Measurements from ENCODE around the gene MRPL17. TPM values are rescaled to one million over a fixed set of nuclear protein-coding genes. Genes with fewer than 3 reads are reported as not detected.
"Not testable (repeated sequence)": the region's sequence is repeated elsewhere in the genome, so short reads cannot be mapped to it uniquely, and the experiment has no call there.

Gene MRPL17
- total and polyA plus RNA-seq, 2 experiments from 2014 or later = 34.5 to 62.7 TPM

- DNase-seq (ENCODE audit: low spot score) = no peak
- H4K20me1 ChIP-seq (ENCODE audit: insufficient read depth, poor library complexity, severe bottlenecking) = no peaks in the 10 kb centered on the region
- peaks cover 9% of the 10 kb centered on the region for H3K4me1 ChIP-seq (ENCODE audit: insufficient read depth)
- H3K27ac ChIP-seq = no peak overlapping the region
- H3K27me3 ChIP-seq = no peaks in the 10 kb centered on the region
- TF ChIP-seq EZH2phosphoT487 (IDR thresholded peaks at IDR 0.05; ENCODE audit: low read depth, severe bottlenecking, unreplicated experiment) (no peak), EZH2 (IDR thresholded peaks at IDR 0.05; ENCODE audit: borderline replicate concordance) (no peak), CTCF (IDR thresholded peaks at IDR 0.05; ENCODE audit: poor library complexity) (no peak)
- peaks cover 17% of the 10 kb centered on the region for H3K79me2 ChIP-seq
- H3K4me3 ChIP-seq = no peak overlapping the region
- no peak overlapping the region for H3K4me2 ChIP-seq
- no peaks in the 10 kb centered on the region for H3K36me3 ChIP-seq (replicated peaks; ENCODE audit: insufficient read depth, low read depth)
- no peaks in the 10 kb centered on the region for H3K9me3 ChIP-seq (ENCODE audit: low read depth)
- no peak overlapping the region for H2AFZ ChIP-seq
- no peaks in the 10 kb centered on the region for H3K9me2 ChIP-seq (replicated peaks; ENCODE audit: insufficient read depth)
Observed at GRCh38 chr11:6686006-6686405, 2.9 kb upstream of the MRPL17 start.

GRCh38 chr11:6684068-6684467 is 928 bp upstream of the MRPL17 start:
- peaks cover 21% of the 10 kb centered on the region for H3K79me2 ChIP-seq
- peak overlapping the region; percentile 72 for H3K4me2 ChIP-seq
- H3K4me3 ChIP-seq; H3K9me2 ChIP-seq (replicated peaks; ENCODE audit: insufficient read depth); H4K20me1 ChIP-seq (ENCODE audit: insufficient read depth, poor library complexity, severe bottlenecking); DNase-seq (ENCODE audit: low spot score); H3K9me3 ChIP-seq (ENCODE audit: low read depth); H3K36me3 ChIP-seq (replicated peaks; ENCODE audit: insufficient read depth, low read depth); H3K27me3 ChIP-seq: not testable (repeated sequence)
- peaks cover 10% of the 10 kb centered on the region for H3K4me1 ChIP-seq (ENCODE audit: insufficient read depth)
- WGBS (ENCODE audit: low lambda C conversion rate, missing lambda C conversion rate) = 94% methylated on average over 14 of the region's 14 CpGs
- peak overlapping the region; percentile 81 for H2AFZ ChIP-seq
- H3K27ac ChIP-seq = peak overlapping the region; percentile 85

GRCh38 chr11:6682591-6682935 is 577 bp downstream of the MRPL17 start:
- peak overlapping the region; percentile 50 for H2AFZ ChIP-seq

GRCh38 chr11:6681949-6682348 is 1.2 kb downstream of the MRPL17 start:
- DNase-seq (ENCODE audit: low spot score) = no peak
- WGBS (ENCODE audit: low lambda C conversion rate, missing lambda C conversion rate) = 30% methylated on average over 5 of the region's 5 CpGs
- peak overlapping the region; percentile 81 for H3K27ac ChIP-seq

More at GRCh38 chr11:6682591-6682935, 577 bp downstream of the MRPL17 start:
- H3K27me3 ChIP-seq = no peaks in the 10 kb centered on the region
- no peaks in the 10 kb centered on the region for H3K9me2 ChIP-seq (replicated peaks; ENCODE audit: insufficient read depth)
- TF ChIP-seq EZH2phosphoT487 (IDR thresholded peaks at IDR 0.05; ENCODE audit: low read depth, severe bottlenecking, unreplicated experiment) = no peak
- no peak for TF ChIP-seq EZH2 (IDR thresholded peaks at IDR 0.05; ENCODE audit: borderline replicate concordance)
- H3K4me3 ChIP-seq = peak overlapping the region; percentile 43
- H3K4me1 ChIP-seq (ENCODE audit: insufficient read depth) = peaks cover 10% of the 10 kb centered on the region
- H4K20me1 ChIP-seq (ENCODE audit: insufficient read depth, poor library complexity, severe bottlenecking) = no peaks in the 10 kb centered on the region
- peaks cover 21% of the 10 kb centered on the region for H3K79me2 ChIP-seq
- no peak for DNase-seq (ENCODE audit: low spot score)
- WGBS (ENCODE audit: low lambda C conversion rate, missing lambda C conversion rate) = 1% methylated on average over 10 of the region's 10 CpGs
- H3K9me3 ChIP-seq (ENCODE audit: low read depth) = no peaks in the 10 kb centered on the region
- H3K4me2 ChIP-seq = peak overlapping the region; percentile 89
- H3K36me3 ChIP-seq (replicated peaks; ENCODE audit: insufficient read depth, low read depth) = no peaks in the 10 kb centered on the region
- peak overlapping the region; percentile 81 for H3K27ac ChIP-seq

More at GRCh38 chr11:6681949-6682348, 1.2 kb downstream of the MRPL17 start:
- no peaks in the 10 kb centered on the region for H3K9me3 ChIP-seq (ENCODE audit: low read depth)
- H2AFZ ChIP-seq = no peak overlapping the region
- H3K79me2 ChIP-seq = peaks cover 21% of the 10 kb centered on the region
- peak overlapping the region; percentile 43 for H3K4me3 ChIP-seq
- H3K9me2 ChIP-seq (replicated peaks; ENCODE audit: insufficient read depth) = no peaks in the 10 kb centered on the region
- H4K20me1 ChIP-seq (ENCODE audit: insufficient read depth, poor library complexity, severe bottlenecking) = no peaks in the 10 kb centered on the region
- no peaks in the 10 kb centered on the region for H3K36me3 ChIP-seq (replicated peaks; ENCODE audit: insufficient read depth, low read depth)
- TF ChIP-seq EZH2phosphoT487 (IDR thresholded peaks at IDR 0.05; ENCODE audit: low read depth, severe bottlenecking, unreplicated experiment) (no peak), EZH2 (IDR thresholded peaks at IDR 0.05; ENCODE audit: borderline replicate concordance) (no peak), CTCF (IDR thresholded peaks at IDR 0.05; ENCODE audit: poor library complexity) (no peak)
- no peaks in the 10 kb centered on the region for H3K27me3 ChIP-seq
- H3K4me1 ChIP-seq (ENCODE audit: insufficient read depth) = peaks cover 10% of the 10 kb centered on the region
- peak overlapping the region; percentile 89 for H3K4me2 ChIP-seq

Data from hepatocyte (in vitro differentiated cells).